Caco-2 (cell line): ENCODE measurements around the gene ZBTB39. TPM values are rescaled to one million over a fixed set of nuclear protein-coding genes. Genes with fewer than 3 reads are reported as not detected.
A peak's percentile ranks its signal among the peaks of the same experiment; 100 is the strongest.
"Not testable (repeated sequence)": the region's sequence is repeated elsewhere in the genome, so short reads cannot be mapped to it uniquely, and the experiment has no call there.

Experiments
- BruUV-seq: library from RNA; stranded (reverse); fragments of 400-500 nt; replicated peaks from 2 replicates; lab custom pipeline; 2021; lab: Mats Ljungman, UMichigan
- CTCF ChIA-PET: fragments of 300-600 bp; sonication (Branson Sonifier 250); formaldehyde crosslinking; loops from one replicate; lab custom pipeline; 2022; ENCODE audit warnings: antibody characterized with exemption; lab: Charles Lee
- POLR2A ChIA-PET: fragments of 300-600 bp; sonication (Branson Sonifier 250); formaldehyde crosslinking; loops from one replicate; lab custom pipeline; 2022; ENCODE audit warnings: antibody characterized with exemption; lab: Charles Lee
- DNase-seq, 2 experiments: peaks; one replicate each; pipeline versions ENCODE4 v3.0.0 to v3.0.0-alpha.2; 2020 to 2022
- H3K27me3 ChIP-seq: replicated peaks from 2 replicates; pipeline ENCODE4 v1.6.0; 2011; ENCODE audit warnings: low read length; ENCODE audit not compliant: control insufficient read depth, insufficient read depth
- H3K36me3 ChIP-seq: 2 replicates; pipeline ENCODE4 v1.5.1; 2011; ENCODE audit warnings: low read length; ENCODE audit not compliant: control insufficient read depth, insufficient read depth
- H3K4me1 ChIP-seq: fragments of 250-450 bp; sonication (Bioruptor Pico); 2 replicates; pipeline ENCODE4 v1.5.1; 2020; ENCODE audit warnings: mild to moderate bottlenecking
- H3K4me3 ChIP-seq: 2 replicates; pipeline ENCODE4 v1.5.1; 2011; ENCODE audit warnings: low read depth, mild to moderate bottlenecking, control low read depth, low read length
- H3K9me3 ChIP-seq: fragments of 250-450 bp; sonication (Bioruptor Pico); 2 replicates; pipeline ENCODE4 v1.5.1; 2020; ENCODE audit warnings: mild to moderate bottlenecking, moderate library complexity
- H3K27ac Mint-ChIP-seq: one replicate; pipeline ENCODE4 v1.8.0; 2022; ENCODE audit warnings: mixed read lengths; ENCODE audit not compliant: unreplicated experiment
- H3K27me3 Mint-ChIP-seq: one replicate; pipeline ENCODE4 v1.8.0; 2022; ENCODE audit warnings: mixed read lengths; ENCODE audit not compliant: insufficient read depth, unreplicated experiment
- H3K36me3 Mint-ChIP-seq: one replicate; pipeline ENCODE4 v1.8.0; 2022; ENCODE audit warnings: mild to moderate bottlenecking, mixed read lengths; ENCODE audit not compliant: insufficient read depth, unreplicated experiment
- H3K4me1 Mint-ChIP-seq: one replicate; pipeline ENCODE4 v1.8.0; 2022; ENCODE audit warnings: low read depth, mixed read lengths; ENCODE audit not compliant: unreplicated experiment
- H3K4me3 Mint-ChIP-seq: one replicate; pipeline ENCODE4 v1.8.0; 2022; ENCODE audit warnings: mild to moderate bottlenecking, moderate library complexity, mixed read lengths; ENCODE audit not compliant: unreplicated experiment
- H3K9me3 Mint-ChIP-seq: one replicate; pipeline ENCODE4 v1.8.0; 2022; ENCODE audit warnings: mixed read lengths; ENCODE audit not compliant: unreplicated experiment
- intact Hi-C: fragments of 100-400 bp; cut with micrococcal nuclease; formaldehyde crosslinking; loops from one replicate; pipeline ENCODE4 v1.10.0; 2022; ENCODE audit not compliant: unreplicated experiment
- total RNA-seq: library from RNA; stranded (reverse); gene quantifications from 2 replicates; pipeline ENCODE4 v1.2.3, GENCODE V29; 2022
- TF ChIP-seq, protein P1 (sequence below), 2 experiments: fragments of 200-600 bp in 1 of 2; IDR thresholded peaks; 1 replicate in 1 of 2; 2 replicates in 1 of 2; pipeline versions ENCODE4 v1.5.1 to v1.8.0; 2011 to 2022; ENCODE audit warnings: antibody characterized with exemption in 1 of 2, control low read depth in 1 of 2, inconsistent platforms in 1 of 2, low read depth in 1 of 2, low read length in 1 of 2, mild to moderate bottlenecking in 1 of 2, moderate library complexity in 1 of 2; ENCODE audit not compliant: insufficient read depth in 1 of 2, severe bottlenecking in 1 of 2, unreplicated experiment in 1 of 2

The ZBTB39 gene
- total RNA-seq, 1 experiment from 2014 or later: 12.8 TPM

- ChIA-PET CTCF (interaction anchor here (0.6 to 2.1 kb wide), 9 partner anchors 10 to 345 kb away, joined by 3 to 29 read pairs (median 6); partner anchors contain the start of genes LRP1 and STAT6), POLR2A (no interaction called here)
- Mint-ChIP-seq H3K36me3 (no peaks in the 10 kb centered on the region), H3K4me1 (peaks cover 16% of the 10 kb centered on the region), H3K9me3 (no peaks in the 10 kb centered on the region), H3K27ac (peak overlapping the region; percentile 94), H3K4me3 (peak overlapping the region; percentile 55), H3K27me3 (no peaks in the 10 kb centered on the region)
- BruUV-seq: TSS peak; percentile 84
- H3K4me1 ChIP-seq: peaks cover 23% of the 10 kb centered on the region
- intact Hi-C loops: no loop called here
- TF ChIP-seq, protein P1, sequence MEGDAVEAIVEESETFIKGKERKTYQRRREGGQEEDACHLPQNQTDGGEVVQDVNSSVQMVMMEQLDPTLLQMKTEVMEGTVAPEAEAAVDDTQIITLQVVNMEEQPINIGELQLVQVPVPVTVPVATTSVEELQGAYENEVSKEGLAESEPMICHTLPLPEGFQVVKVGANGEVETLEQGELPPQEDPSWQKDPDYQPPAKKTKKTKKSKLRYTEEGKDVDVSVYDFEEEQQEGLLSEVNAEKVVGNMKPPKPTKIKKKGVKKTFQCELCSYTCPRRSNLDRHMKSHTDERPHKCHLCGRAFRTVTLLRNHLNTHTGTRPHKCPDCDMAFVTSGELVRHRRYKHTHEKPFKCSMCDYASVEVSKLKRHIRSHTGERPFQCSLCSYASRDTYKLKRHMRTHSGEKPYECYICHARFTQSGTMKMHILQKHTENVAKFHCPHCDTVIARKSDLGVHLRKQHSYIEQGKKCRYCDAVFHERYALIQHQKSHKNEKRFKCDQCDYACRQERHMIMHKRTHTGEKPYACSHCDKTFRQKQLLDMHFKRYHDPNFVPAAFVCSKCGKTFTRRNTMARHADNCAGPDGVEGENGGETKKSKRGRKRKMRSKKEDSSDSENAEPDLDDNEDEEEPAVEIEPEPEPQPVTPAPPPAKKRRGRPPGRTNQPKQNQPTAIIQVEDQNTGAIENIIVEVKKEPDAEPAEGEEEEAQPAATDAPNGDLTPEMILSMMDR (IDR thresholded peaks at IDR 0.05; ENCODE audit: insufficient read depth in 1 of 2, low read depth in 1 of 2, low read length in 1 of 2, severe bottlenecking in 1 of 2, unreplicated experiment in 1 of 2): no peak
- no peak for DNase-seq
- H3K4me3 ChIP-seq: no peak overlapping the region
- no peaks in the 10 kb centered on the region for H3K36me3 ChIP-seq
- no peaks in the 10 kb centered on the region for H3K9me3 ChIP-seq
- no peaks in the 10 kb centered on the region for H3K27me3 ChIP-seq
These were observed 12.6 kb upstream of the ZBTB39 start for GRCh38 chr12:57018906-57019305.

- H3K27me3 Mint-ChIP-seq, intact Hi-C loops, H3K9me3 ChIP-seq, H3K4me3 Mint-ChIP-seq, H3K9me3 Mint-ChIP-seq, H3K27me3 ChIP-seq, H3K36me3 ChIP-seq, BruUV-seq, H3K36me3 Mint-ChIP-seq, H3K4me3 ChIP-seq: not testable (repeated sequence)
- H3K4me1 ChIP-seq: peaks cover 23% of the 10 kb centered on the region
- peaks cover 16% of the 10 kb centered on the region for H3K4me1 Mint-ChIP-seq
- peak overlapping the region; percentile 94 for H3K27ac Mint-ChIP-seq
- ChIA-PET CTCF (interaction anchor here (0.6 to 2.1 kb wide), 14 partner anchors 8 to 731 kb away, joined by 3 to 29 read pairs (median 4); partner anchors contain the start of genes LRP1, MYO1A and STAT6), POLR2A (interaction anchor here (0.5 to 0.7 kb wide), 16 partner anchors 10 to 479 kb away, joined by 3 to 12 read pairs (median 5); partner anchors contain the start of genes MYO1A, NEMP1 and PTGES3)
- DNase-seq: peak; percentile 79 to 83
These were observed 12.0 kb upstream of the ZBTB39 start for GRCh38 chr12:57018353-57018752.

GRCh38 chr12:57016348-57016747 lies 10.0 kb upstream of the ZBTB39 start, which contains the start of gene TAC3:
Gene TAC3, minus strand, starts transcription at chr12:57016529. Its CDS starts 732 bp downstream, at chr12:57015797.
- TF ChIP-seq, protein P1 (IDR thresholded peaks at IDR 0.05; ENCODE audit: insufficient read depth in 1 of 2, low read depth in 1 of 2, low read length in 1 of 2, severe bottlenecking in 1 of 2, unreplicated experiment in 1 of 2): no peak
- H3K27me3 Mint-ChIP-seq: no peaks in the 10 kb centered on the region
- POLR2A ChIA-PET: interaction anchor here (0.7 kb wide), 1 partner anchor 11 kb away, joined by 8 read pairs; no protein-coding TSS in a partner anchor
- H3K4me3 Mint-ChIP-seq: no peak within 1 kb of the TSS
- intact Hi-C loops: no loop called here
- Histone ChIP-seq H3K4me3 (no peak within 1 kb of the TSS), H3K27me3 (no peaks in the 10 kb centered on the region), H3K9me3 (no peaks in the 10 kb centered on the region), H3K4me1 (peaks cover 23% of the 10 kb centered on the region), H3K36me3 (no peaks in the 10 kb centered on the region)
- CTCF ChIA-PET: interaction anchor here (0.6 to 2.1 kb wide), 6 partner anchors 15 to 443 kb away, joined by 3 to 7 read pairs (median 6); partner anchors contain the start of genes PTGES3 and STAT6
- BruUV-seq: no TSS peak
- no peaks in the 10 kb centered on the region for H3K36me3 Mint-ChIP-seq
- H3K9me3 Mint-ChIP-seq: no peaks in the 10 kb centered on the region
- DNase-seq: peak in 1 of 2 experiments; percentile 41
- peaks cover 16% of the 10 kb centered on the region for H3K4me1 Mint-ChIP-seq
- no peak within 1 kb of the TSS for H3K27ac Mint-ChIP-seq
